ENCODE measurements around the gene ANGPTL2. TPM values are rescaled to one million over a fixed set of nuclear protein-coding genes. Genes with fewer than 3 reads are reported as not detected.

Gene ANGPTL2
- total RNA-seq, 2 donors from 2014 or later = 2.7 to 15.1 TPM

- no peaks in the 10 kb centered on the region for H3K36me3 ChIP-seq
- no peaks in the 10 kb centered on the region for H3K9me3 ChIP-seq
- no peaks in the 10 kb centered on the region for H3K27me3 ChIP-seq
- TF ChIP-seq CTCF (IDR thresholded peaks at IDR 0.05) = no peak
- H3K4me3 ChIP-seq = no peak overlapping the region
- H3K27ac ChIP-seq = no peak overlapping the region
- no peak overlapping the region for H3K9ac ChIP-seq (ENCODE audit: low read depth in 2 of 2, low read length in 2 of 2)
- DNase-seq = no peak
- H3K4me1 ChIP-seq = no peaks in the 10 kb centered on the region
- intact Hi-C loops (cut with DNase I) = no loop called here
Measured at GRCh38 chr9:127078988-127079387, 43.4 kb downstream of the ANGPTL2 start.

- no peak overlapping the region for H3K27ac ChIP-seq
- intact Hi-C loops (cut with DNase I) = no loop called here
- no peaks in the 10 kb centered on the region for H3K4me1 ChIP-seq
- TF ChIP-seq CTCF (IDR thresholded peaks at IDR 0.05) = no peak
- H3K27me3 ChIP-seq = no peaks in the 10 kb centered on the region
- no peak overlapping the region for H3K4me3 ChIP-seq
- no peaks in the 10 kb centered on the region for H3K9me3 ChIP-seq
- no peak for DNase-seq
- no peaks in the 10 kb centered on the region for H3K36me3 ChIP-seq
- H3K9ac ChIP-seq (ENCODE audit: low read depth in 2 of 2, low read length in 2 of 2) = no peak overlapping the region
Measured at GRCh38 chr9:127078336-127078735, 44.1 kb downstream of the ANGPTL2 start.

GRCh38 chr9:127077644-127077946, 44.8 kb downstream of the ANGPTL2 start:
- Histone ChIP-seq H3K27ac (no peak overlapping the region), H3K4me3 (no peak overlapping the region), H3K9ac (ENCODE audit: low read depth in 2 of 2, low read length in 2 of 2) (no peak overlapping the region), H3K27me3 (no peaks in the 10 kb centered on the region), H3K36me3 (no peaks in the 10 kb centered on the region), H3K4me1 (no peaks in the 10 kb centered on the region), H3K9me3 (no peaks in the 10 kb centered on the region)
- intact Hi-C loops (cut with DNase I) = no loop called here
- no peak for DNase-seq
- TF ChIP-seq CTCF (IDR thresholded peaks at IDR 0.05) = no peak

GRCh38 chr9:127076860-127077643, 45.4 kb downstream of the ANGPTL2 start:
- intact Hi-C loops (cut with DNase I) = no loop called here

GRCh38 chr9:127075624-127076372, 46.6 kb downstream of the ANGPTL2 start:
- H3K9me3 ChIP-seq = no peaks in the 10 kb centered on the region
- no peak overlapping the region for H3K4me3 ChIP-seq
- H3K36me3 ChIP-seq = no peaks in the 10 kb centered on the region
- no peak overlapping the region for H3K9ac ChIP-seq (ENCODE audit: low read depth in 2 of 2, low read length in 2 of 2)
- no peak for TF ChIP-seq CTCF (IDR thresholded peaks at IDR 0.05)
- no peaks in the 10 kb centered on the region for H3K27me3 ChIP-seq
- DNase-seq = no peak
- intact Hi-C loops (cut with DNase I) = no loop called here
- no peak overlapping the region for H3K27ac ChIP-seq
- no peaks in the 10 kb centered on the region for H3K4me1 ChIP-seq

More at GRCh38 chr9:127076860-127077643, 45.4 kb downstream of the ANGPTL2 start:
- Histone ChIP-seq H3K9ac (ENCODE audit: low read depth in 2 of 2, low read length in 2 of 2) (no peak overlapping the region), H3K27me3 (no peaks in the 10 kb centered on the region), H3K4me3 (no peak overlapping the region), H3K9me3 (no peaks in the 10 kb centered on the region), H3K27ac (no peak overlapping the region), H3K4me1 (no peaks in the 10 kb centered on the region), H3K36me3 (no peaks in the 10 kb centered on the region)
- DNase-seq = no peak
- TF ChIP-seq CTCF (IDR thresholded peaks at IDR 0.05) = no peak

Measured in colonic mucosa (tissue), 4 donors.